GM21619 (cell line): ENCODE results near the gene SMC6.

Experiments used
- ATAC-seq: cut with Tn5 transposase; IDR thresholded peaks from one replicate; pipeline ENCODE4 v1.9.1; 2021; ENCODE audit not compliant: unreplicated experiment

The SMC6 gene

DNA sequence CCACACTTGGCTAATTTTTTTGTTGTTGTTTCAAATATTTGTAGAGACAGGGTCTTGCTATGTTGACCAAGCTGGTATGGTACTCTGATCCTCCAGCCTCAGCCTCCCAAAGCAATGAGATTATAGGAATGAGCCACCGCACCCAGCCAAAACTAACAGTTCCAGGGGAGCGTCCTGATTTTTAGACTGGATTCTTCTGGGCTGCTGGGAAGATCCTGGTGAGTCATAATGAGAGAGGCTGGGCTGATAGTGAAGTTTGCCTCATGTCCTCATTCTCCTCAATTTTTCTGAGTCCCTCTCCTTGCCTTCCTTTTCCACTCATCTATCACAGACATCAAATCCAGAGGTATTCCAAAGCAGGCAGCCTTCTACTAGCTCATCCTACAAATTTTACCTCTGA is 131.8 kb downstream of the SMC6 start:
- no peak for ATAC-seq

DNA sequence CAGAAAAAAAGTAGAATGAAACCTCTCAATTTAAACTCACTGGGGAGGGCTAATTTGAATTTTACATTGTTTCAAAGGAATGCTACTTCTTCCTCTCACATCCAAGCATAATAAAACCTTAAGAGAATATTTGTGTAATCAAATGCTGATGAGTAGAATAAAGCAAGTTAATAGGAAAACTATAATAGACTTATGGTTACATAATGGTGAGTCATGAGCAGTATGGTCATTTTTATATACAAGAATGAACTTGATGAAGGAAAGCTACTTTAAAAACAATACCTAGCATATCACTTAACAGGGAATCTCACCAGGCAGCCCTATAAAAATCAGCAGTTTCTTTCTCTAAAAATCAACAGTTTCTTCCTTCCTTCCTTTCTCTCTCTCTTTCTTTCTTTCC is 132.8 kb downstream of the SMC6 start:
- no peak for ATAC-seq

DNA sequence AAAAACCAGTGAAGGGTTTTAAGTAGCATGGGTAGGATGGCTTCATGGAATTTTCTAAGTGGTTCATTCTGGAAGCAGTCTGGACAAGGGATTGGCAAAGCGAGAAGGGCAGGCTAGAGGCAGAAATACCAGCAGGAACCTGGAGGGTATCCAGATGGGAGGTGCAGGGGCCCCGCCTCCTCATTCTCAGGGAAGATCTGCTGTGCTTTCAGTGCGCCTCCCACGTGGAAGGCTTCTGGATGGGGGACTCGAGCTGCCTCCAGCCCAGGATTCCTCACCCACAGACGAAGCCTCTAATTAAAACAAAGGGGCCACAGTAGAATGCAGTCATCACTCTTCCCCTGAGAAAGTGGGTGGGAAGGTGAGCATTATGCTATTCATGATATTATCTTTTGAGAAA is 133.3 kb downstream of the SMC6 start:
- ATAC-seq, result no peak

DNA sequence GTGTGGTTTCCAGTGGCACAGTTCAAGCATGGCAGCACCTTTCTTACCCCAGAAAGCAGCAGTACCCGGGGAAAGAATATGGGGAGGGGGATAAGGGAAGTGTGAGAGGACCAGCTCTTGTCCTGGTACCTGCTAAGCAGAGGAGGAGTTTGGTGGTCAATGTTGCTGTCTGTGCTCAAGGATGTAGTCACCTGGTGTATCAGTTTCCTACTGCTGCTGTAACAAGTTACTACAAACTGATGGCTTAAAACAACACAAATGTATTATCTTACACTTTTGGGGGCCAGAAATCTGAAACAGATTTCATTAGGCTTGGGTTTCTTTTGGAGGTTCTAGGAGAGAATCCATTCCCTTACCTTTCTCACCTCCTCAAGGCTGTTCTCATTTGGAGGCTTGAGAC is 135.7 kb downstream of the SMC6 start:
- ATAC-seq, result no peak

DNA sequence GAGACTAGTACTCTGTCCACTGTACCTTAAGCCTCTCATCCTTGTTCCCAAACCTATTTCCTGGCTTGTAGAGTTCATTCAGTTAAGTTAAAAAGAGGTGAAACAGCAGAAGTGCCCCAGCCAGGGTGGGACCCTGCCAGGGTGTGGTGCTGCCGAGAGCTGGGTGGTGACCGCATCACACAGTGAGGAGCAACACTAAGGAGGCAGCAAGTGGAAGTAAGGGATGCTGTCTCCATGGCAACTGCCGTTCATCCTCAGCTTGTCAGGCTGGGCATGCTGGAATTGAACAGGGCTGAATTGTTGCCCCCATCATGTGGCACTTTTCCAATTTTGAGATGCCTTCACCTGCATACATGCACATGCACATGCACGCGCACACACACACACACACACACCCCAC is 136.1 kb downstream of the SMC6 start:
- ATAC-seq, result no peak

DNA sequence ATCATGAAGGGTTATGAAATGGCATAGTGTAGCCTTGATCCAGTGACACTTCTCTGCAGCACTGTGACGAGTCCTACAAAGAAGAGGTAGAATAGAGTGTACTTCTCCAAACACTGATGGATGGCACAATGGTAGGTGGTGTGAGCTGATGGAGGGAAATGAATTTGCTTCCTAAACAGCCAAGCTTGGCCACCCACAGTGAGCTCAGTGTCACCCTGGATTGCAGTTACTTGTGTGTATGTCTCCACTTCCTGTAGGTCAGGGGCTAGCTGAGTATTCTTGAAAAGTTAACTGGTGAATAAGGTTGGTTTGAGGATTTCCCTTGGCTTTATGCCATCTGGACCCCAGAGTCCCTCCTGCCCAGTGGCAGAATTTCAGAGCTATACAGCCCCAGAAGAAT is 137.2 kb downstream of the SMC6 start:
- no peak for ATAC-seq

DNA sequence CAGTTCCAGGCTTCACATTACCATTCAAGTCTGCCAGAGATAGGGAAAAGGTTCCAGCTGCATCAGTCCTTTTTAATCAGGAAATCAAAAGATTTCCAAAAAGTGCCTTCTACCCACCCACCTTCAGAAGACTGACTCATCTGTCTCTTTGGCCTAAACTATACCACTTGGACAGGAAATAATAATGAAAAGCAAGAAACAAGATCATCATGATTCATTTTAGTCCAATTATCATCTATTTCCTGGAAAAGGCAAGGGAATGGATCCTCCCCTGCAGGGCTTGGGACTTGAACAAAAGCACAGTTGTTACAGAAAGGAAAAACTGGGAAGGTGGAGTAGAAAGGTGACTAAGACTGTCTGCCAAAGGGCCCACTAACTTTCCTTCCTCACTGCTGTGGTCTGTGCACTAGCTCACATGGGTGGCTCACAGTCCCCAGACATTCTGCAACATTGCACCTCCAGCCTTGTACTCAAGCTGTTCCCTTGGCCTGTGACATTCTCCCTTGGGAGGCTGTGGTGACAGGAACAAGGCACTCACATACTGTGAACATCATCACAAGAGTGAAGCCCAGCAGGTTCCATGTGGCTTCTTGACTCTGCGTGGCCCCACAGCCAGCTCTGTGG is 137.8 kb downstream of the SMC6 start:
- ATAC-seq, result no peak

DNA sequence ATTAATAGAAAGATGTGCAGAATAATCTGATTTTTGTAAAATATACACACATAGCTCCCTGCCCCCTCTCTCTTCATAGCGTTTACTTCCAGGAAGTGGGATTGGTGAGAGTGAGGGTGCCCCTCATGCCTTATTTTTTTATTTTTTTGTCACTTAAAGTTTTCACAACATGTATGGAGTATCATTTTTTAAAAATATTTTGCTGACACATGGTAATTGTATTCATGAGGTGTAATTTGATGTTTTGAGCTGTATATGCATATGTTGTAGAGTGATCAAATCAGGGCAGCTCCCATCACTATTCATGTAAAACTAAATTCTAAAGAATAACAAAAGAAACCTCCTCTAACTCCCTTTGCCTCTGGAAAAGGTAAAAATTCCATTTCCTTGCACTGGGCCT is 138.5 kb downstream of the SMC6 start:
- no peak for ATAC-seq

DNA sequence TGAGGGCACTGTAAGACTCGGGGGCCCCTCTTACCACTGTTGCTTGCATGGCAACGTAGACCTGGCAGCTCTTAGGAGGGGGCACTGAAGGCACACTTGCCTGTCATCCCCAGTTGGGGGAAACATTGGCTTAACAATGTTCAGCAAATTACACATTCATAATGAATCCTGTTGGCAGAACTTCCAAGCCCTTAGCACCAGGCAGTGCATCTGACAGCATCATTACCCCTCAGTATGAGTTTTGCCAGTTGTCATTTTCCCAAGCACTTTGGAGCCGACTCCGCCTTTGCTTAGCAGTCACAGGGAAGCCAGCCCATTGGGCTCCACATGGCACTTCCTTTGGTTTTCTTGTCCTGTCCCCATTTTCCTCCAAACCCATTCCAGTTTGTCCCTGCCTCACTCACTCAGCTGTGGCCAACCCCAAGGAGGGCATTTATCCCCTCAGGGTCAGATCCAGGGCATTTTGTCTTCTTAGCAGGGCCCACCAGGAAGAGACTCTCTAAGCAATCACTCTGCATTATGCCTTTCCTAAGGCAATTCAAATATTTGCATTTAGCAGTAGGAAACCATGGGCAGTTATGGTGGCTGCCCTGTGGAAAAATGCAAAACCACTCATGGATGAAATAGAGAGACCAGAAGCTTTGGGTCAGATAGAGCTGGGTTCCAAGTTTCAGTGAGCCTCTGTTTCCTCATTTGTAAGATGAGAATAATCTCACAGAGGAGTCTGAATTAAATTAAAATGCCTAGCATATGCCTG is 139.3 kb downstream of the SMC6 start:
- ATAC-seq, result no peak
